ENCODE measurements around the gene PLXNB2.

DNA sequence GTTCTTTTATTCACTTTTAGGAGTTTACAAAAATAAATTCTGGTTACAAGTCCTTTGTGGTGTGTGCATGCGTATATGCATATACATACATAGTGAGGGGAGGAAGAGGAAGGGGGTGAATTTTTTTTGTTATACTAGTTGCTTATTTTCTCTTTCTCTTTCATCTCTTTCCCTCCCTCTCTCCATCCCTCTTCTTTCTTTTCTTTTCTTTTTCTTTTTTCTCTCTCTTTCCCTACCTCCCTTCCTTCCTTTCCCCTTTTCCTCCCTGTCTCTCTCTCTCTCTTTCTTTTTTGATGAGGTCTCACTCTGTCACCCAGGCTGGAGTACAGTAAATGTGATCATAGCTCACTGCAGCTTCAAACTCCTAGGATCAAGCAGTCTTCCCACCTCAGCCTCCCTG, 49.8 kb upstream of the PLXNB2 start:
- TF ChIP-seq EZH2 (IDR thresholded peaks at IDR 0.05; ENCODE audit: insufficient read depth, poor library complexity, severe bottlenecking) = no peak
- TF ChIP-seq EZH2phosphoT487 (IDR thresholded peaks at IDR 0.05; ENCODE audit: insufficient read depth, low read depth) = no peak
